GM12864 (cell line): ENCODE data around the gene TYW1B.
"Not testable (repeated sequence)": the region's sequence is repeated elsewhere in the genome, so short reads cannot be mapped to it uniquely, and the experiment has no call there.

Experiments used
- DNase-seq: peaks from one replicate; pipeline ENCODE4 v3.0.0-alpha.2; 2011; ENCODE audit warnings: low read depth
- H3K4me3 ChIP-seq: 2 replicates; pipeline ENCODE4 v1.5.1; 2011; ENCODE audit warnings: mild to moderate bottlenecking, low read depth, low read length, control low read depth
- TF ChIP-seq, protein P1 (sequence below): IDR thresholded peaks from 2 replicates; pipeline ENCODE4 v1.5.1; 2011; ENCODE audit warnings: low read depth, mild to moderate bottlenecking, moderate library complexity, low read length, control low read depth, inconsistent platforms; ENCODE audit errors: missing control alignments

The TYW1B gene

DNA sequence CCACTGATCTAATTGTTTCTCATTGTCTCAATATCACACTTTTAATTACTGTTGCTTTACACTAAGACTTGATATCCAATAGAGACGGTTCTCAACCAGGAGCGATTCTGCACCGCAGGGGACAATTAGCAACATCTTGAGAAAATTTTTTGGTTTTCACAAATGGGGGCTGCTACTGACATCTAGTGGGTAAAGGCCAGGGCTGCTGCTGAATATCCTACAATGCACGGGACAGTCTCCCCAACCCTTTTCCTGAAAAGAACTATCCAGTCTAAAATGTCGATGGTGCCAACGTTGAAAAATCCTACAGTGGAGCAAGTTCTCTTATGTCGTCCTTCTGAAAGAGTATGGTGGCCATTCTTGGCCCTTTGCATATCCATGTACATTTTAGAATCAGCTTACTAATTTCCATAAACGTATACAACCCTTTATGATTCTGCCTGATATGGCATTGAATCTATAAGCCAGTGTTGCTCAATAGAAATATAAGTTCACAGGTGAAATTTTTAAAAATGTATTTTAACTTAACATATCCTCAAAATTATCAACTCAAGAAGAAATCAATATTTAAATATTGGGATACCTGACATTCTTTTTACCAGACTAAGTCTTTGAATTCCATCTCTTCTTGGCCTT is 192.6 kb downstream of the TYW1B start:
- H3K4me3 ChIP-seq, result not testable (repeated sequence)
- TF ChIP-seq, protein P1, sequence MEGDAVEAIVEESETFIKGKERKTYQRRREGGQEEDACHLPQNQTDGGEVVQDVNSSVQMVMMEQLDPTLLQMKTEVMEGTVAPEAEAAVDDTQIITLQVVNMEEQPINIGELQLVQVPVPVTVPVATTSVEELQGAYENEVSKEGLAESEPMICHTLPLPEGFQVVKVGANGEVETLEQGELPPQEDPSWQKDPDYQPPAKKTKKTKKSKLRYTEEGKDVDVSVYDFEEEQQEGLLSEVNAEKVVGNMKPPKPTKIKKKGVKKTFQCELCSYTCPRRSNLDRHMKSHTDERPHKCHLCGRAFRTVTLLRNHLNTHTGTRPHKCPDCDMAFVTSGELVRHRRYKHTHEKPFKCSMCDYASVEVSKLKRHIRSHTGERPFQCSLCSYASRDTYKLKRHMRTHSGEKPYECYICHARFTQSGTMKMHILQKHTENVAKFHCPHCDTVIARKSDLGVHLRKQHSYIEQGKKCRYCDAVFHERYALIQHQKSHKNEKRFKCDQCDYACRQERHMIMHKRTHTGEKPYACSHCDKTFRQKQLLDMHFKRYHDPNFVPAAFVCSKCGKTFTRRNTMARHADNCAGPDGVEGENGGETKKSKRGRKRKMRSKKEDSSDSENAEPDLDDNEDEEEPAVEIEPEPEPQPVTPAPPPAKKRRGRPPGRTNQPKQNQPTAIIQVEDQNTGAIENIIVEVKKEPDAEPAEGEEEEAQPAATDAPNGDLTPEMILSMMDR, result peak; percentile 14

DNA sequence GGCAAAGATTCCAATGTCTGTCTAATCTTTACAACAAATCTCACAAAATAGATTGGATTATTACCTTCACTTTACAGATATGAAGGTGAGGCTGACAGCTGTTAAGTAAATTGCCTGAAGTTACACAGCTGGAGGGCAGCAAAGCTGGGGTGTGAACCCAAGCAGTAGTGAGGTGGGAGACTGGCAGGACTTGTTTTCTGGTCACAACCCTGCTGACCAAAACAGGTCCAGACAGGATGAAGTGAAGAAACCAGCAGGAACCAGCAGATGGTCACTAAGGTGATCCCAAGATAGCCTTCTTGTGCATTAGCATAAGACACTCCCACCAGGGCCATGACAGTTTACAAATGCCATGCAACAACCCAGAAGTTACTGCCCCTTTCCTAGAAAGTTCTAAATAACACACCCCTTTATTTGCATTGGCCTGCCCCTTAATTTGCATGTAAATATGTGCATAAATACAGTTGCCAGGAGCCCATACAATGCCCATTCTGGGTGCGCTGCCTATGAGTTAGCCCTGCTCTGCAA is 195.2 kb downstream of the TYW1B start:
- H3K4me3 ChIP-seq, DNase-seq: not testable (repeated sequence)

More for the DNA sequence above, 192.6 kb downstream of the TYW1B start:
- not testable (repeated sequence) for DNase-seq

DNA sequence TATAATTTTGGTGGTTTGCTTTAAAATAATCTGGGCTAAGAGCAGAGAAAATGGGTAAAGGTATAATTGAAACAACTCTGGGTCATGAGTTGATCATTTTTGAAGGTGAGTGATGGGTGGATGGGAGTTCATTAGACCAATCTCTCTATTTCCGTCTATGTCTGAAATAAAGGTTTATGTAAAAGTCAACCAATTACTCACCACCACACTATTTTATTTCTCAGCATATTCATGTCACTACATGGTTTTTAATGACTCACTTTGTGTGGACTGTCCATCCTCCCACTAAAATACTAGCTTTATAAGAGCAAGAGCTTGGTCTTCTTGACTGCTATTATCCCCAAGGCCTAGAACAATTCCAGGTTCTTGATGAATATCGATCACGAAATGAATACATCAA is 199.6 kb downstream of the TYW1B start:
- DNase-seq, H3K4me3 ChIP-seq: not testable (repeated sequence)

DNA sequence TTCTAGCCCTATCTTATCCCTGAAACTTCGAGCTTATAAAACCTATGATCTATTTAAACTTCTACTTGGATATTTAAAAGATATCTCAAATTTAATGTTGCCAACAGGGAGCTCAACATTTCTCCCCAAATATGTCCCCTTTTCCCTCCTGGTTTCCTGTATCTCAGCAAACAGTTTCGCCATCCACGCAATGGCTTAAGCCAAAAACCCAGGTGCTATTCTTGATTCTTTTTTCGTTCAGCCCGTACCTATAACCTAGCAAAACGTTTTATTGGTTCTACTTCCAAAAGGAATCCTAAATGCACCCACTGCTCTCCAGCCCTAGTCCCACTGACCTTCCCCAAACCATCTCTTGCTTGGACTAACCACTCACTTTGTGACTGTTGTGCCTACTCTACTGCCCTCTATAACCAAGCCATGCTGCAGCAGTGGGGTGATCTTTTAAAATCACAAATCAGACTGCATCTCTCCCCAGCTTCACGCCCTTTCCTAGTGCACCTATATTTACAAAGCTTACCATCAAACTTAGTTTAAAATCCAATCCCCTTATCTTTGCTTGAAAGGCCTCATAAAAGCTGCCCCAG is 201.5 kb downstream of the TYW1B start:
- not testable (repeated sequence) for DNase-seq

DNA sequence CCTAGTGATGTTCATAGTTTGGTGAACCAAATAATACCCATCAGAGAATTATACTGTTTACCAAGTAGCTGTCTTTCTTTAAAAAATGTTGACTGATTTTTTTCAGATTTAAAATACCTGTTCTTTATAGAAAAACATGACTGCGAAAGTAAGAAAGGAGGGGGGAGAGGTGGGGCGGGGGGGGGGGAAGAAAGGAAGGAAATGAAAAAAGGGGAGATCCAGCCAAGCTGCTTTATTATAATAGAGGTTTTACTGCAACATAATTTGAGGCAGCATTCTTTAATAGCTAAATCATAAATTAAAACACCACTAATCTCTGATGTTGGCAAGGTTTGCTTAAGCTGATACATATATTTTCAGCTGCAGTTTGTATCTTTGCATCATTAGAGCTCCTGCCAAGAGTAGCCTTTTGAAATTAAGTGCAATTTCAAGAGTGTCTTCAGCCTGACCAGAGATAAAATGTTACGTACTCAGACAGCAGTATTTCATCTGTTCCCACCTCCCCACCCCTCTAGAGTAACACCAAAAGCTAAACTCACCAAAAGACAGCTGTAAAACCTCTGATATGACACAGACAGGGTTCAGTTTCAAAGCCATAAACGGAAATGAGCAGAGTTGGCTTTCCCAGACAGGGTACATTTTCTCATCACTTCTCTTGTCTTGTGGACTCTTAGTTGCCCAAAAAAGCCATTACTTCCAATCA is 202.1 kb downstream of the TYW1B start:
- DNase-seq, H3K4me3 ChIP-seq: not testable (repeated sequence)

More for the DNA sequence above, 201.5 kb downstream of the TYW1B start:
- H3K4me3 ChIP-seq, result not testable (repeated sequence)

DNA sequence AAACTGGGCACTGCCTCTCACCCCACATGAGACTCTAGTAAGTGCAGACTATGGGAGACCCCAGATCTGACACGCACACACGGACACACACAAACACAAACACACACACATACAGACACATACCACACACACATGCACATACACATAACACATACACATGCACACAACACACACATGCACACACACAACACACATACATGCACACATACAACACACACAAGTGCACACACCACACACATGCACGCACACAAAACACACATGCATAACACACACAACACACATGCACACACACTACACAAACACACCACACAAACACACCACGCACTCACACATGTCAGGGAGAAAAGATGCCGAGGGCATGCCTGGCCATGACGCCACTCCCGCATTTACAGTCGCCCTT is 205.5 kb downstream of the TYW1B start:
- no peak overlapping the region for H3K4me3 ChIP-seq
- TF ChIP-seq, protein P1, result no peak
- DNase-seq, result no peak

DNA sequence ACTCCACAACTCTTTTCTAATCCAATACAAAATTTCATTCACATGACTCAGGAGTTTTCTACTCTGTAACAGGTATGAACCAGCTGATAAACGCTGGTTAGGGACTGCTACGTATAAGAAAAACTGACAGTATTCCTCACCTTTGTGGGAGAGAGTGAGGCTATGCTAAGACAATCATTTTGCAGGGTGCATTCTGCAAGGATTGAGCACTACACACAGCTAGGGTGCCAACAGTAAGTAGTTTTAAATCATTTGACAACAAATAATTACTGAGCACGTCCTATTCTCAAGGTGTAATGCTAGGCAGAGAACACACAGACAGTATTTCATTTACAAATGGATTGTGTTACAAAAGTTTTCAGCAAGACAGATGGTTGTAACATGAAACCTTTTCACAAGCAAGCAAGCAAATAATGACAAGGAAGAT is 206.2 kb downstream of the TYW1B start:
- not testable (repeated sequence) for H3K4me3 ChIP-seq, DNase-seq

DNA sequence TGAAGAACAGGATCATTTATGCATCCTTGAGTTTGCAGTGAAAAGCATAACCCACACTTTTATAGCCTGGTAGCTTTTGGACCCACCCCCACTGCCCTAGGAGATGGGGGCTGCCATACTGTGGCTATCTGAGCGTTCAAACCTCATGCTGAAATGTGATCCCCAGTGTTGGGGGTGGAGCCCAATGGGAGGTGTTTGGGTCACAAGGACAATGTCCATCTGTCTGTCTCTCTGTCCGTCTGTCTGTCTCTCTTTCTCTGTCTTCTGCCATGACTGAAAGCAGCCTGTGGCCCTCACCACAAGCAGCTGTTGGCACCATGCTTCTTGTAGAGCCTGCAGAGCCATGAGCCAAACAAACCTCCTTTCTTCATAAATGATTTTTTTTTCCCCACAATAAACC is 207.1 kb downstream of the TYW1B start:
- H3K4me3 ChIP-seq, DNase-seq: not testable (repeated sequence)

DNA sequence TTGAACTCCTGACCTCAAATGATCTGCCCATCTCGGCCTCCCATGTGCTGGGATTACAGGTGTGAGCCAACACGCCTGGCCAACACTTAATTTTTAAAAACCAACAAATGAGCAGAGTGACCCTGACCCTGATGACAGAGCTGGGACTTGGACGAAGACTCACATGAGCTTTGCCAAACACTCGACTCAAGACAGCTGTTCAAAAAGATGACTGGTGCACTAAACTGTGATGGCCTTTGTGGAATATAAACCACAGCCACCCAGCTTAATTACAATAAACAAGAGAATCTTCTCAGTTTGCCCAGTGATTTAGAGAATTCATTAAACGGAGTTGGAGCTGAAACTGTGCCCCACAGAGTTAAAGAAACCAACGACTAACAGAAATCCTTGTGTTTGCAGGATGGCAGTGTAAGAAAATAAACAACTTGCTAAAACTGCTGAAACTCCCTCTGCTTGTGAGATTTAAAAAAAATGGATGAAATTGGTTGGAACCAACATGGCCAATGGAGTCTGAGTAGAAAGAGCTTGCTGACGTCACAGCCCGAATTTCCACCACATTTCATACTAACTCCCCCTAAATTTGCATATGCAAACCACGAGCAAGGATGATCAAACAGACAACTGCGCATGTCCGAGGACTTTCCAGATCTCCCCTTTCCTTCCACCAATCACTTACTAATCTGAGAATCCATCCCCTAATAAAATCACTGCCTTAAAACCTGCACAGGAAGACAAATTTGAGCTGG is 209.4 kb downstream of the TYW1B start:
- H3K4me3 ChIP-seq, DNase-seq: not testable (repeated sequence)

DNA sequence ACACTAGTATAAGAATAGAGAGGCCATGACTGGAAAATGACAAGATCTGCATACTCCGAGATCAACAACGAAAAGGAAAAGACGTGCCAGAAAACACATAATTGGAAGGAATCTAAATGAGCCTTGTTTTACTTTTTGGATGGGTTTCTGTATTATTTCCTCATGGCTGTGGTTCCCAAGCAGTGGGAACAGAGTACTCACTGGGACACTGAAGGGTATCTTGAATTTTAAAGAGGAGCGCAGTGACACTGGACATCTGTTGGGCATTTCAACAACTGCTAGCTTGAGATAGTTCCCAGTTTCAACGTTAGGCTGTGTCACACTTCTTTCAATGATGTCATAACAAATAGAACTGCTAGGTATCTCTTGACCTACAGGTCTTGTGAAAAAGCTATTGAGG is 218.2 kb downstream of the TYW1B start:
- H3K4me3 ChIP-seq, DNase-seq: not testable (repeated sequence)

DNA sequence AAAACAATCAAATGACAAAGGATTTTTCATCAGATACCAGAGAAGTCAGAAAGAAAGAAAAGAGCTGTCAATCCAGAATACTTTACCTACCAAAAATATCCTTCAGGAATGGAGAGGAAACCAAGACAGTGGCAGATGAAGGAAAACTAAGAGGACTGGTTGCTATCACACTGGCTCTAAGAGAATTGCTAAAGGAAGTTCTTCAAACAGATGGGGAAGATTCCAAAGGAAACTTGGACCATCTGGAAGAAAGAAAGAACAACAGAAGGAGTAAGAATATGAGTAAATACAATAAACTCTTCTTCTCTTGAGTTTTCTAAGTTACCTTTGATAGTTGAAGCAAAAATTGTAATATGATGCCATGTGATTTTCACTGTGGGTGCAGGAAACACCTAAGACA is 220.0 kb downstream of the TYW1B start:
- H3K4me3 ChIP-seq, DNase-seq: not testable (repeated sequence)

DNA sequence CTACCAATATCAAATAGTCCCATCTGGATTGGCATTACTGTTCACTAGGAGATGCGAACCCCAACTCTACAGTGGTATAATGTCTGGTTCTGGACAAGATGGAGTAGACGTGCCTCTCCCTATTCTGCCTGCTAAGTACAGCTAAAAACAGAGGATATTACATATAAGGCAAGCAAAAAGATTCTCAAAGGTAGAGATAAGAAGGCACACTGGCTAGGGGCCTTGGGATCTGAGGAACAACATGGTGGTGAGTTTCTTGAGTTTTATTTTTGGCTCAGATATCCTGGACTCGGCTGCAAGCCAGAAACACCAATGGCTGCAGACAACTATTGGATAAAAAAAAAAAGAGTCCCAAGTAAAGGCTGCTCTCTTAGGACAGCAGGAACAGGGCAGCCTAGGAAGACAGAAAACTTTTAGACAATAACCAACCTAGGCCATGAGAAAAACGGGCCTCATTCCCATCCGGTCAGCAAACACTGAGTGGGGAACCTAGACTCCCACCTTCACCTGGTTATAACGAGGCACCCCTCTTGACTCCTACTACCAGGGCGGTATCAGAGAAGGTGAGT is 222.1 kb downstream of the TYW1B start:
- H3K4me3 ChIP-seq, result not testable (repeated sequence)

DNA sequence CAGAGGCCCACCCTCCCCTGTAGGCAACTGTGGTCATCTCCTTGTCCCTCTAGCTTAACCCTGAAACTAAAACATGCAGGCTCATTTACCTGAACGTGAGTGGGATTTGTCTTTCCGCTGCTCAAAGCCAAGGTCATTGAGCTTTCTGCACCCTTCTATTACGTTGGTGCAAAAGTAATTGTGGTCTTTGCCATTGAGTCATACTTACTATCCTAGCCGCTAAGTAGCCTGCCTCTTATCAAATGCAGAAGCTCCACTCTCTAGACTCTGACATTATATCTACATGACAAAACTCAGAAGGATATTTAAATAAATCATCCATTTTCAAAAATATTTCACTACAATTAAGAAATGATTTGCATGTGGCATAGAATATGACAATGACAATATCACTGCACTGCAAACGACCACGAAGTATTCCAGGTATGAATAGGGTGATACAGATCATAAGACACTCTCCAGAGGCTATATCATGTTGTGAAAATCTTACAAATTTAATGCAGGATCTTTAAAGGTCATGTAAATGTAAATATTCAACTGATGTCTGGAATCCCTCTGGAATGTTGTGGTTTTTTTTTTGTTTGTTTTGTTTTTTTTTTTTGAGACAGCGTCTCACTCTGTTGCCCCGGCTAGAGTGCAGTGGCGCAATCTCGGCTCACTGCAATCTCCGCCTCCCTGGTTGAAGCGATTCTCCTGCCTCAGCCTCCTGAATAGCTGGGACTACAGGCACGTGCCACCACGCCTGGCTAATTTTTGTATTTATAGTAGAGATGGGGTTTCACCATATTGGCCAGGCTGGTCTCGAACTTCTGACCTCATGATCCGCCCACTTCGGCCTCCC is 223.0 kb downstream of the TYW1B start:
- DNase-seq, H3K4me3 ChIP-seq: not testable (repeated sequence)

More for the DNA sequence above, 222.1 kb downstream of the TYW1B start:
- DNase-seq, result not testable (repeated sequence)

DNA sequence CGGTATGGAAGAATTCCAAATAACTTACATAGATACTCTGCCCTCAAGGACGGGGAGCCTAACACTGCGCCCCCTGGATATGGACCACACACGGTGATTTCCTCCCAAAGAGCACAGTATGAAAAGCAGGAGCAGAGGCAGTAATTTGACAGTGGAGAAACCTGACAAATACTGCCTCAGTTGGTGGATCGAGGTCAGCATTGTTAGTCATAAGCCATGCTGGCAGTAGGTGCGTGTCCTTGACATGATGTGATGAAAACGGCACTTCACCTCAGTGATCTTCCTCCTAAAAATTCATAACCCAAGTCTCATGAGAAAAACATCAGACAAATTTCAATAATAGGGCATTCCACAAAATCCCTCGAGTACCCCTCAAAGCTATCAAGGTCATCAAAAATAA is 224.5 kb downstream of the TYW1B start:
- not testable (repeated sequence) for DNase-seq, H3K4me3 ChIP-seq
